GM23248 (cell line): ENCODE data around the gene STK17A.

Experiments used
- EZH2 ChIP-seq: fragments of 200-600 bp; sonication (generic); IDR thresholded peaks from 2 replicates; pipeline ENCODE4 v1.6.1; 2018; ENCODE audit warnings: antibody characterized with exemption, mild to moderate bottlenecking; ENCODE audit not compliant: insufficient read depth, poor library complexity, severe bottlenecking
- EZH2phosphoT487 ChIP-seq: fragments of 200-600 bp; sonication (generic); IDR thresholded peaks from 2 replicates; pipeline ENCODE4 v1.6.1; 2018; ENCODE audit warnings: antibody characterized with exemption, moderate library complexity, mild to moderate bottlenecking, low read depth; ENCODE audit not compliant: insufficient read depth

- TF ChIP-seq EZH2 (no peak), EZH2phosphoT487 (no peak)
Observed at GRCh38 chr7:43655584-43655983, 72.7 kb downstream of the STK17A start.
